Large intestine (tissue), 12 donors: ENCODE measurements around the gene MAPK13. TPM values are rescaled to one million over a fixed set of nuclear protein-coding genes. Genes with fewer than 3 reads are reported as not detected.
A peak's percentile ranks its signal among the peaks of the same experiment; 100 is the strongest.
"Not testable (repeated sequence)": the region's sequence is repeated elsewhere in the genome, so short reads cannot be mapped to it uniquely, and the experiment has no call there.

Experiments used
- DNase-seq, 2 donors: peaks; one replicate each; pipeline versions ENCODE4 v3.0.0 to v3.0.0-alpha.2; 2013
- H3K27ac ChIP-seq: one replicate; pipeline ENCODE4 v1.5.1; 2013; ENCODE audit warnings: low read length
- H3K27me3 ChIP-seq: 2 replicates; pipeline ENCODE4 v1.6.1; 2013; ENCODE audit warnings: low read length; ENCODE audit not compliant: control insufficient read depth, insufficient read depth
- H3K36me3 ChIP-seq: 2 replicates; pipeline ENCODE4 v1.6.1; 2013; ENCODE audit warnings: low read length; ENCODE audit not compliant: control insufficient read depth, insufficient read depth
- H3K4me1 ChIP-seq: one replicate; pipeline ENCODE4 v1.6.1; 2013; ENCODE audit warnings: low read length; ENCODE audit not compliant: control insufficient read depth, insufficient read depth
- H3K4me3 ChIP-seq: one replicate; pipeline ENCODE4 v1.5.1; 2013; ENCODE audit warnings: low read length
- H3K9me3 ChIP-seq: one replicate; pipeline ENCODE4 v1.6.1; 2013; ENCODE audit warnings: mild to moderate bottlenecking, low read depth, low read length, moderate library complexity; ENCODE audit not compliant: control insufficient read depth
- WGBS: methylation state at CpG from one replicate; pipeline ENCODE4 v1.1.5; 2013; ENCODE audit warnings: low lambda C conversion rate; ENCODE audit not compliant: insufficient coverage; 5-methylcytosine and 5-hydroxymethylcytosine counted together
- long read RNA-seq, 11 donors: transcript quantifications; one replicate each; lab custom pipeline, GENCODE V29; 2026
- polyA plus RNA-seq: library from polyadenylated mRNA; unstranded; fragments of 120-200 nt; gene quantifications from one replicate; pipeline ENCODE4 v1.2.1, GENCODE V29; 2013

MAPK13 gene
- polyA plus RNA-seq, result 147 TPM
- long read RNA-seq, donor 1, transcript MAPK13-201 (12 exons, 2,052 nt), result major isoform, 20 of 20 reads
- long read RNA-seq, donor 1, partial matches to known transcripts, result 0 of 20 reads
- long read RNA-seq, donor 1, other reads (novel, unspliced or antisense), result 0 of 20 reads
- long read RNA-seq, donor 2, transcript MAPK13-201 (12 exons, 2,052 nt), result major isoform, 38 of 137 reads
- long read RNA-seq, donor 2, partial matches to known transcripts, result 98 of 137 reads
- long read RNA-seq, donor 2, other reads (novel, unspliced or antisense), result 0 of 137 reads
- long read RNA-seq, donor 3, full-length matches to known transcripts, result 35 of 41 reads
- long read RNA-seq, donor 3, partial matches to known transcripts, result 0 of 41 reads
- long read RNA-seq, donor 3, other reads (novel, unspliced or antisense), result 6 of 41 reads
- long read RNA-seq, donor 4, transcript MAPK13-201 (12 exons, 2,052 nt), result major isoform, 8 of 8 reads
- long read RNA-seq, donor 4, partial matches to known transcripts, result 0 of 8 reads
- long read RNA-seq, donor 4, other reads (novel, unspliced or antisense), result 0 of 8 reads
- long read RNA-seq, donor 5, transcript MAPK13-201 (12 exons, 2,052 nt), result major isoform, 19 of 24 reads
- long read RNA-seq, donor 5, partial matches to known transcripts, result 0 of 24 reads
- long read RNA-seq, donor 5, other reads (novel, unspliced or antisense), result 5 of 24 reads
- long read RNA-seq, donor 6, transcript MAPK13-201 (12 exons, 2,052 nt), result major isoform, 30 of 36 reads
- long read RNA-seq, donor 6, partial matches to known transcripts, result 0 of 36 reads
- long read RNA-seq, donor 6, other reads (novel, unspliced or antisense), result 6 of 36 reads
- long read RNA-seq, donor 7, transcript MAPK13-201 (12 exons, 2,052 nt), result major isoform, 11 of 23 reads
- long read RNA-seq, donor 7, partial matches to known transcripts, result 12 of 23 reads
- long read RNA-seq, donor 7, other reads (novel, unspliced or antisense), result 0 of 23 reads
- long read RNA-seq, donor 8, transcript MAPK13-201 (12 exons, 2,052 nt), result major isoform, 45 of 60 reads
- long read RNA-seq, donor 8, partial matches to known transcripts, result 15 of 60 reads
- long read RNA-seq, donor 8, other reads (novel, unspliced or antisense), result 0 of 60 reads
- long read RNA-seq, donor 9, transcript MAPK13-201 (12 exons, 2,052 nt), result major isoform, 29 of 29 reads
- long read RNA-seq, donor 9, partial matches to known transcripts, result 0 of 29 reads
- long read RNA-seq, donor 9, other reads (novel, unspliced or antisense), result 0 of 29 reads
- long read RNA-seq, donor 10, transcript MAPK13-201 (12 exons, 2,052 nt), result major isoform, 34 of 34 reads
- long read RNA-seq, donor 10, partial matches to known transcripts, result 0 of 34 reads
- long read RNA-seq, donor 10, other reads (novel, unspliced or antisense), result 0 of 34 reads
- long read RNA-seq, donor 11, transcript MAPK13-201 (12 exons, 2,052 nt), result major isoform, 16 of 16 reads
- long read RNA-seq, donor 11, partial matches to known transcripts, result 0 of 16 reads
- long read RNA-seq, donor 11, other reads (novel, unspliced or antisense), result 0 of 16 reads

- Histone ChIP-seq H3K9me3 (no peaks in the 10 kb centered on the region), H3K27me3 (no peaks in the 10 kb centered on the region), H3K36me3 (peaks cover 27% of the 10 kb centered on the region), H3K4me3 (peak within 1 kb of the TSS; percentile 66), H3K27ac (peak within 1 kb of the TSS; percentile 99), H3K4me1 (peaks cover 34% of the 10 kb centered on the region)
- WGBS, result 20% methylated on average over 1 of the region's 59 CpGs
- peak; percentile 56 to 84 for DNase-seq
Measured at GRCh38 chr6:36129941-36130666, at the start of gene MAPK13. Gene MAPK13, plus strand, starts transcription at chr6:36130513. Its CDS starts 70 bp downstream, at chr6:36130583.

- Histone ChIP-seq H3K27ac (no peak overlapping the region), H3K27me3 (no peaks in the 10 kb centered on the region), H3K9me3 (peaks cover 2% of the 10 kb centered on the region), H3K36me3 (peaks cover 44% of the 10 kb centered on the region), H3K4me1 (no peaks in the 10 kb centered on the region), H3K4me3 (no peak overlapping the region)
- DNase-seq, result no peak
- WGBS, result no CpG with 5 or more reads among the region's 1 CpG
Measured at GRCh38 chr6:36082318-36082717, 48.0 kb upstream of the MAPK13 start.

- WGBS, result no CpG with 5 or more reads among the region's 3 CpGs
- DNase-seq, result no peak
- H3K36me3 ChIP-seq, result peaks cover 42% of the 10 kb centered on the region
- peaks cover 2% of the 10 kb centered on the region for H3K9me3 ChIP-seq
- no peak overlapping the region for H3K4me3 ChIP-seq
- H3K27ac ChIP-seq, result no peak overlapping the region
- H3K27me3 ChIP-seq, result no peaks in the 10 kb centered on the region
- no peaks in the 10 kb centered on the region for H3K4me1 ChIP-seq
Measured at GRCh38 chr6:36083446-36083845, 46.9 kb upstream of the MAPK13 start.

DNA sequence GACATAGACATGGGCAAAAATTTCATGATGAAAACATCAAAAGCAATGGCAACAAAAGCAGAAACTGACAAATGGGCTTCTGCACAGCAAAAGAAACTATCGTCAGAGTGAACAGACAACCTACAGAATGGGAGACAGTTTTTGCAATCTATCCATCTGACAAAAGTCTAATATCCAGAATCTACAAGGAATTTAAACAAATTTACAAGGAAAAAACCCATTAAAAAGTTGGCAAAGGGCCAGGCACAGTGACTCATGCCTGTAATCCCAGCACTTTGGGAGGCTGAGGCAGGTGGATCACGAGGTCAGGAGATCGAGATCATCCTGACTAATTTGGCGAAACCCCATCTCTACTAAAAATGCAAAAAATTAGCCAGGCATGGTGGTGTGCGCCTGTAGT lies 42.1 kb upstream of the MAPK13 start:
- not testable (repeated sequence) for H3K9me3 ChIP-seq, H3K4me3 ChIP-seq, H3K27me3 ChIP-seq, H3K4me1 ChIP-seq, DNase-seq, H3K27ac ChIP-seq
- no CpG with 5 or more reads among the region's 5 CpGs for WGBS
- H3K36me3 ChIP-seq, result peaks cover 32% of the 10 kb centered on the region

DNA sequence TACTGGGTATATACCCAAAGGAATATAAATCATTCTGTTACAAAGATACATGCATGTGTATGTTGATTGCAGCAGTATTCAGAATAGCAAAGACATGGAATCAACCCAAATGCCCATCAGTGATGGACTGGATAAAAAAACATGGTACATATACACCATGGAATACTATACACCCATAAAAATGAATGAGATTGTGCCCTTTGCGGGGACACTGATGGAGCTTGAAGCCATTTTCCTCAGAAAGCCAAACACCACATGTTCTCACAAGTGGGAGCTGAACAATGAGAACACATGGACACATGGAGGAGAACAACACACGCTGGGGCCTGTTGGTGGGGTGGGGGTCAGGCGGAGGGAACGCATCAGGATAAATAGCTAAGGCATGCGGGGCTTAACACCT lies 41.3 kb upstream of the MAPK13 start:
- WGBS, result no CpG with 5 or more reads among the region's 5 CpGs

GRCh38 chr6:36094238-36094637 lies 36.1 kb upstream of the MAPK13 start:
- 83% methylated on average over 1 of the region's 2 CpGs for WGBS
- H3K4me1 ChIP-seq, result peaks cover 32% of the 10 kb centered on the region
- H3K4me3 ChIP-seq, result no peak overlapping the region
- H3K9me3 ChIP-seq, result no peaks in the 10 kb centered on the region
- no peak for DNase-seq
- H3K27me3 ChIP-seq, result no peaks in the 10 kb centered on the region
- peaks cover 14% of the 10 kb centered on the region for H3K36me3 ChIP-seq
- peak overlapping the region; percentile 82 for H3K27ac ChIP-seq

More for the DNA sequence above, 41.3 kb upstream of the MAPK13 start:
- no peak for DNase-seq
- Histone ChIP-seq H3K27ac (no peak overlapping the region), H3K27me3 (no peaks in the 10 kb centered on the region), H3K4me3 (no peak overlapping the region), H3K36me3 (peaks cover 24% of the 10 kb centered on the region), H3K4me1 (no peaks in the 10 kb centered on the region), H3K9me3 (no peaks in the 10 kb centered on the region)

GRCh38 chr6:36094753-36095496 lies 35.4 kb upstream of the MAPK13 start:
- peak; percentile 89 to 90 for DNase-seq
- H3K27me3 ChIP-seq, result no peaks in the 10 kb centered on the region
- peaks cover 14% of the 10 kb centered on the region for H3K36me3 ChIP-seq
- H3K9me3 ChIP-seq, result no peaks in the 10 kb centered on the region
- no peak overlapping the region for H3K4me3 ChIP-seq
- WGBS, result no CpG with 5 or more reads among the region's 9 CpGs
- H3K4me1 ChIP-seq, result peaks cover 32% of the 10 kb centered on the region
- peak overlapping the region; percentile 82 for H3K27ac ChIP-seq

DNA sequence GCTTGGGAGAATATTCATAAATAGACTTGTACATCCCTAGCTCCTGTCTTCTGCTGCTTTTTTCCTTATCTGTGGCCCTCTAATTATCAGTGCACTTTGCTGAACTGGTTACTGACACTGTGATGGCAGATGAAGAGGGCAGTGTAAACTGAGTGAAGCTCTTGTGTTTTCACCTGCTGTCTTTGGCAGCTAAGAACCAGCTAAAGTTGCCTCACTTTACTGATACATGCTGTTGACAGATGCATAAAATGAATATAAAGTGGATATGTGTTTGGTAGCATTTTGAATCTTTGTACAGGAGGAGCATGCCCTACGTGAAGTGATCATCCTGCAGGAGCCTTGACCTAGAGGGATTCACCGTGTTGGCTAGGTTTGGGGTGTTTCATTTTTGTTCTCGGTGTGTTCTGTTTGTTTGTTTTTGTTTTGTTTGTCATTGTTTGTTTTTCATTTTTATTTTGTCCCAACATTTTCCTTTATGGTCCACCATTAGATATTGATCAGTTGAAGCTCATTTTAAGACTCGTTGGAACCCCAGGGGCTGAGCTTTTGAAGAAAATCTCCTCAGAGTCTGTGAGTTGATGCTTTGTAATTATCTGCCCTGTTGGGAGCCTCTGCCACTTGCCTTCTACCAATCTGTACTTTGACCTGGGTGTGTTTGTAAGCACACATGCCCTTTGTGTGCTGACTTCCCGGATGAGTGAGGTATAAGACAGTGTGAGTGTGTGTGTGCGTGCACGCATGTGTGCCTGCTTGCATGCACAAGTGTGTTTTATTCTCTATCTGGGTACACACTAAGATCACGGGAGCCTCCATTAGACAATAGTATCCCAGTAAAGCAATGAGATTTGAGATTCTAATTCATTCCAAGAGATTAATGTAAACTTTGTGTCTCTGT lies 34.6 kb upstream of the MAPK13 start:
- peak overlapping the region; percentile 82 for H3K27ac ChIP-seq
- WGBS, result 18% methylated on average over 2 of the region's 8 CpGs
- H3K27me3 ChIP-seq, result no peaks in the 10 kb centered on the region
- no peaks in the 10 kb centered on the region for H3K9me3 ChIP-seq
- peak; percentile 96 to 98 for DNase-seq
- peaks cover 32% of the 10 kb centered on the region for H3K4me1 ChIP-seq
- H3K36me3 ChIP-seq, result peaks cover 14% of the 10 kb centered on the region
- H3K4me3 ChIP-seq, result no peak overlapping the region
